HG03097 (cell line): ENCODE data around the gene LAMTOR4.
"Not testable (repeated sequence)": the region's sequence is repeated elsewhere in the genome, so short reads cannot be mapped to it uniquely, and the experiment has no call there.

ENCODE experiments used
- ATAC-seq: cut with Tn5 transposase; IDR thresholded peaks from one replicate; pipeline ENCODE4 v1.9.1; 2021; ENCODE audit not compliant: unreplicated experiment, low FRiP score

Gene LAMTOR4

DNA sequence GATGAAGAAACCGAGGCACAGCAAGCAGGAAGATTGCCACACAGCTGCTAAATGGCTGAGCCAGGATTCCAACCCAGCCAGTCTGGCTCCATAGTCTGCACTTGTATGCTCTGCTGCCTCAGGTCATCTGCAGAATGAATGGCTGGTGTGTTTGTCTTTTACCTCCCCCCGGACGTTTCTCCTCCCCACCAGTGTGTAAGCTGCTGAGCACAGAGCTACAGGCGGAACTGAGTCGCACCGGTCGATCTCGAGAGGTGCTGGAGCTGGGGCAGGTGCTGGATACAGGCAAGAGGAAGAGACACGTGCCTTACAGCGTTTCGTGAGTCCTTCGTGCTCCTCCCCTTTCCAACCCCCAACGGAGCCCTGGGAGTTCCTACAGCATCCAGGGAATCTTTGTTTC, 26.7 kb upstream of the LAMTOR4 start:
- no peak for ATAC-seq

DNA sequence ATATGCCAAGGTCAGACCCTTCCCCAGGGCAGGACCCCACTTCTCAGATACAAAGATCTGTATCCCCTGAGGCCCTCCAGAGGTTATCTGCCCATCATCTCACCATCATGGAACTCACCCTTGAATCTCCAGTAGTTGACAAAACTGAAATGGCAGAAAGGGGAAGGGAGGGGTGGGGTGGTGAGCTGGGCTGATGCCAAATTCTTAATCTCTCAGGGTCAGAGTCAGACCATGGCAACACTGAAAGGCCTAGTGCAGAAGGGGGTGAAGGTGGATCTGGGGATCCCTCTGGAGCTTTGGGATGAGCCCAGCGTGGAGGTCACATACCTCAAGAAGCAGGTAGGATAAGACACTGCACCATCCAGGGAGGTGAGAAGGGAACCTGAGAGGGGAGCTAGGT, 26.1 kb upstream of the LAMTOR4 start:
- ATAC-seq = no peak

DNA sequence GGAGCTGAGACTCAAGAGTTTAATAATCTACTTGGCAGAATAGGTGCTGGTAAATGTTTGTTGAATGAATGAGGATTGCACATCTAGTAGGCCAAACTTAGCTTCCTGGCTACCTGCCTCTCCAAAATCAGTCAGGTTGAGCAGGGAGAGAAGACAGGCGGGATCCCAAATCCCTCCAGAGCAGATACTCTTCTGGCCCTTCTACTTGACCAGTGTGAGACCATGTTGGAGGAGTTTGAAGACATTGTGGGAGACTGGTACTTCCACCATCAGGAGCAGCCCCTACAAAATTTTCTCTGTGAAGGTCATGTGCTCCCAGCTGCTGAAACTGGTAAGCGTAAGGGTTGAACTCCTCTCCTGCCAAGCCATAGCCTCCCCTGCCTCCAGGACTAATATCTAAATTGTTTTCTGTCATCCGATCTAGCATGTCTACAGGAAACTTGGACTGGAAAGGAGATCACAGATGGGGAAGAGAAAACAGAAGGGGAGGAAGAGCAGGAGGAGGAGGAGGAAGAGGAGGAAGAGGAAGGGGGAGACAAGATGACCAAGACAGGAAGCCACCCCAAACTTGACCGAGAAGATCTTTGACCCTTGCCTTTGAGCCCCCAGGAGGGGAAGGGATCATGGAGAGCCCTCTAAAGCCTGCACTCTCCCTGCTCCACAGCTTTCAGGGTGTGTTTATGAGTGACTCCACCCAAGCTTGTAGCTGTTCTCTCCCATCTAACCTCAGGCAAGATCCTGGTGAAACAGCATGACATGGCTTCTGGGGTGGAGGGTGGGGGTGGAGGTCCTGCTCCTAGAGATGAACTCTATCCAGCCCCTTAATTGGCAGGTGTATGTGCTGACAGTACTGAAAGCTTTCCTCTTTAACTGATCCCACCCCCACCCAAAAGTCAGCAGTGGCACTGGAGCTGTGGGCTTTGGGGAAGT, 24.2 kb upstream of the LAMTOR4 start:
- no peak for ATAC-seq

DNA sequence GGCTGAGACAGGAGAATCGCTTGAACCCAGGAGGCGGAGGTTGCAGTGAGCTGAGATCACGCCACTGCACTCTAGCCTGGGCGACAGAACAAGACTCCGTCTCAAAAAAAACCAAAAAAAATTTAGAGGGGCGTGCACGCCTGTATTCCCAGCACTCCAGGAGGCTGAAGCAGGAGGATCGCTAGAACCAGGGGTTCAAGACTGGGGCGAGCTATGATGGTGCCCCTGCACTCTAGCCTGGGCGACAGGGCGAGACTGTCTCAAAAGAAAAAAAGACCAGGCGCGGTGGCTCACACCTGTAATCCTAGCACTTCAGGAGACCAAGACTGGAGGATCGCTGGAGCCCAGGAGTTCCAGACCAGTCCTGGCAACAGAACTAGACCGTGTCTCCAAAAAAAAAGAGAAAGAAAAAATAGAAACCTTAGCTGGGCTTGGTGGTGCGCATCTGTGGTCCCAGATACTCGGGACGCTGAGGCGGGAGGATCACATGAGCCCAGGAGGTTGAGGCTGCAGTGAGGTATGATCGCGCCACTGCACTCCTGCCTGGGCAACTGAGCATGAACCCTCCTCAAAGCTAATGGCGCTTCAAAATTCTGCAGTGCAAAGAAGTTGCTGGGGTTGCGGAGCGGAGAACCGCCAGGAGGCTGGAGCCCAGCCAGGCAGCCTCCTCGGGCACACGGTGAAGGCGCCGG, 22.3 kb upstream of the LAMTOR4 start:
- peak; percentile 40 for ATAC-seq

DNA sequence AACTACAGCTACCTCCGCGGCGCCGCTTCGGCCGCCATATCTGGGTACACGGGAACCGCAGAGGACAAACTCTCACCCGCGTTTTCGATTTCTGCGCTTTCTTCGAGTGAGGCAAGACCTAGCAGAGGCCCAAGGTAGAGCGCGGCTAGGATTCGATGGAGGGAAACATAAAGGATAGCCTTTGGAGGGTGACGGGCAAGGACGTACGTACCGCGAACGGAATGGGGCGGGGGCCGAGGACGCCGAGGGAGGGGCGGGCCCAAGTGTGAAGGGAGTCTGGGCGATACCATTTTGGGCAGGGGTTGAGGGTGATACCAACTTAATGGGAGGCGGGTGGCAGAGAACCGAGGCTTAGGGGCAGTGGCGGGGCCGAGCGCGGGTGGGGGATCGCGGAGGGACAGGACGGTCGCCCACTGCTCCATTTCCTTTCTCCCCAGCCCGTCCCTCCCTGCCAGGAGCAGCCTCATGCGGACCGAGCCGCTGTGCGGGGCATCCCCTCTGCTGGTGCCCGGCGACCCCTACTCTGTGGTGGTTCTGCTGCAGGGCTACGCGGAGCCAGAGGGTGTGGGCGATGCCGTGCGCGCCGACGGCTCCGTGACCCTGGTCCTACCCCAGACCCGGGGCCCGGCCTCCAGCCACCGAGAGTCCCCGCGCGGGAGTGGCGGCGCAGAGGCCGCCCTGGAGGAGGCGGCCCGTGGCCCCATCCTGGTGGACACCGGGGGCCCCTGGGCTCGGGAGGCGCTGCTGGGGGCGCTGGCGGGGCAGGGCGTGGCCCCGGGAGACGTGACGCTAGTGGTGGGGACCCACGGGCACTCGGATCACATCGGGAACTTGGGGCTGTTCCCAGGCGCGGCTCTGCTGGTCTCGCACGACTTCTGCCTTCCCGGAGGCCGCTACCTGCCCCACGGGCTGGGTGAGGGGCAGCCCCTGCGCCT, 21.5 kb upstream of the LAMTOR4 start, which contains the start of gene MBLAC1:
Gene MBLAC1, plus strand, starts transcription at position 37 of the 935 bp plus-strand sequence. Its CDS starts 429 bp downstream, at position 466.
- ATAC-seq = peak; percentile 42

DNA sequence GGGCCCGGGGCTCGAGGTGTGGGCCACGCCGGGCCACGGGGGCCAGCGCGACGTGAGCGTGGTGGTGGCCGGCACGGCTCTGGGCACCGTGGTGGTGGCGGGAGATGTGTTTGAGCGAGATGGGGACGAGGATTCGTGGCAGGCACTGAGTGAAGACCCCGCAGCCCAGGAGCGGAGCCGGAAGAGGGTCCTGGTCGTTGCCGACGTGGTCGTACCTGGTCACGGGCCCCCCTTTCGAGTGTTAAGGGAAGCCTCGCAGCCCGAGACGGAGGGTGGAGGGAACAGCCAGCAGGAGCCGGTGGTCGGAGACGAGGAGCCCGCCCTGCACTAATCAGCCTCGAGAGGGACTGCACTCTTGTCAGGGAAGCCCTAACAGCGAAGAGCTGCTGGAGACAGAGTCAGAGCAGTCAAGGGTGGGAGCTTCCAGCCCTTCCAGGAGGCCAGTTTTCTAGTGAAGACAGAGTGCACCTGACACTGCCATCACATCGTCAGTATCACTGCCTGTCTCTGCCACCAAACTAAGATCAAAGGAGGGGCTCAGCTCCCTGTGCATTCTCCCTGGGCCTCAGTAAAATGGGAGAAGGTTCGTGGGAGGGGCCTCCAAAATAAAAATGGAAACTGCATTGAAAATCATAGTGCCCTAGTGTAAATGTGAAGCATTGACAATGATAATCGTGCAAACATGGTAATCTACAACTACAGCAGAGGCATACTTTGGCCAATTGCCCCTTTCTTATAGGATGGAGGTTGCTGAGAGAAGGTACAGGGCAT, 20.7 kb upstream of the LAMTOR4 start:
- no peak for ATAC-seq

DNA sequence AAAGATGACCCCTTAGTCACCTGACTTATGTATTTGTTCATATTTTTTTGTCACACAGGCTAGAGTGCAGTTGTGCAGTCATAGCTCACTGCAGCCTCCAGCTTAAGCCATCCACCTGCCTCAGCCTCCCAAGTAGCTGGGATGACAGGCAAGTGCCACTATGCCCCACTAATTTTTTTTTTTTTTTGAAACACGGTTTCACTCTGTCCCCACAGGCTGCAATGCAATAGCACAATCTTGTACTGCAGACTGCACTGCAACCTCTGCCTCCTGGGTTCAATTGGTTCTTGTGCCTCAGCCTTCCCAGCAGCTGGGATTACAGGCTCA, 20.1 kb upstream of the LAMTOR4 start:
- ATAC-seq = no peak

DNA sequence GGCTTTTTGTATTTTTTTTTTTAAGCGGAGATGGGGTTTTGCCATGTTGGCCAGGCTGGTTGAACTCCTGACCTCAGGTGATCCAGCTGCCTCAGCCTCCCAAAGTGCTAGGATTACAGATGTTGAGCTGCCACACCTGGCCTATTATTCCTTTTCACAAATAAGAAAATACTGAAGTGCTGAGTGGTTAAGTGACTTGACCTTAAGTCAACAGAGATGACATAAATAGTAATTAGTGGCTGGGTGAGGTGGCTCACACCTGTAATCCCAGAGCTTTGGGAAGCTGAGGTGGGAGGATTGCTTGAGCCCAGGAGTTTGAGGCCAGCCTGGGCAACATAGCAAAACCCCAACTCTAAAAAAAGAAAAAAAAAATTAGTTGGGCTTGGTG, 18.5 kb upstream of the LAMTOR4 start:
- ATAC-seq = not testable (repeated sequence)

DNA sequence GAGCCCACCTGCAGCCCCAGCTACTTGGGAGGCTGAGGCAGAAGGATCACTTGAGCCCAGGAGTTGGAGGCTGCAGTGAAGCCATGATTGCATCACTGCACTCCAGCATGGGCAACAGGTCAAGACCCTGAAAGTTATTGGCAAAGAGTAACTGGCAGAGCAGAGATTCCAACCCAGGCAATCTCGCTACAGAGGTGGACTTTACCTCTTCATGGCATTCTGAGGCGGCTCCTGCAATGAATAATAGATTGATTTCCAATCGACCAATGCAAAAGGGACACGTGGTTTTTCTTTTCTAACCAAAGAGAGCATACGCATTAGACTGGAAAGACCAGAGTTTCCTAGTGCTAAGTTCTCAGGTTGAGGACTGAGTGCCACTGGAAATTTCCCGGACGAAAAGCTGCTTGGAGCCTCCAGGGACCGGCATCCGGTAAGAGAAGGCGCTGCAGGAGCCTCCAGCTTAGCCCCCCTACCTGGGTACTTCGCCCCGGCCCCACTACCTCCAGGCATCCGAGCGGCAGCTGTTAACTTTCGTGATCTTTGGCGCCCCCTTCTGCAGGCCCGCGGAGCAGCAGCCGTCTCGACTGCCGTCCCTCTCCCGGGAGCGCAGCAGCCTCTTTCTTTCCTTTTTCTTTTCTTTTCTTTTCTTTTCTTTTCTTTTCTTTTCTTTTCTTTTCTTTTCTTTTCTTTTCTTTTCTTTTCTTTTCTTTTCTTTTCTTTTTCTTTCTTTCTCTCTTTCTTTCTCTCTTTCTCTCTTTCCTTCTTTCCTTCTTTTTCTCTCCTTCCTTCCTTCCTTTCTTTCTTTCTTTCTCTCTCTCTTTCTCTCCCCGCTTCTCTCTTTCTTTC, 17.9 kb upstream of the LAMTOR4 start:
- ATAC-seq = no peak

DNA sequence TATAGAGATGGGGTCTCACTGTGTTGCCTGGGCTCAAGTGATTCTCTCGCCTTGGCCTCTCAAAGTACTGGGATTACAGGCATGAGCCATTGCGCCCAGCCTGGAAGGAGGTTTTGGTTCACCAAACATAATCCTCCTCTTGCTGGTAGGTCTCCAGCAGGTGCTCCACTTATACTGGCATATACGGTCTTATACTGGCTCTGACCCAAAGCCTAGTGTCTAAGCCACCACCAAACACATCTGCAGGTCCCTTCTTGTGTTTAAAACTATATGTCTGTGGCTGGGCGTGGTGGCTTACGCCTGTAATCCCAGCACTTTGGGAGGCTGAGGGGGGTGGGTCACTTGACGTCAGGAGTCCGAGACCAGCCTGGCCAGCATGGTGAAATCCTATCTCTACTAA, 16.6 kb upstream of the LAMTOR4 start:
- ATAC-seq = no peak

DNA sequence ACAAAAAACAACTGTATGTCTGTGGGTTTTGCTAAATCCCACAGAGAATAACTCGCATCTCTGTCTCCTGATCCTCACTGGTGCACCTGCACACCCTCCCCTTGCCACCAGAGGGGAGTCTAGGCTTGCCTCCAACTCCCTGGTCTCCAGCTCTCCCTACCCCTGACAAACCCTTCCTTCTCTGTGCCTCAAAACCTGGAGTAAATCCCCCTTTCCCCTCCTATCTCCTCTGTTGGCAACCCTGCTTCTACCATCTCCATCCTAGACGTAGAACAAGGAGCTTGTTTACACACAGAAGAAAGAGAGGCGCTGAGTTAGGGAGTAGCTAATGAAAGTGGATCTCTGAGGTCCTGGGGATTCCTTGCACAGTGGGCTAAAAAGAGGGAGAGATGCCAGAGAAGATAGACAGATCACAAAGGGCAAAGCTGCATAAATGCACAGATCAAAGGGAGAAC, 16.0 kb upstream of the LAMTOR4 start:
- peak; percentile 49 for ATAC-seq

DNA sequence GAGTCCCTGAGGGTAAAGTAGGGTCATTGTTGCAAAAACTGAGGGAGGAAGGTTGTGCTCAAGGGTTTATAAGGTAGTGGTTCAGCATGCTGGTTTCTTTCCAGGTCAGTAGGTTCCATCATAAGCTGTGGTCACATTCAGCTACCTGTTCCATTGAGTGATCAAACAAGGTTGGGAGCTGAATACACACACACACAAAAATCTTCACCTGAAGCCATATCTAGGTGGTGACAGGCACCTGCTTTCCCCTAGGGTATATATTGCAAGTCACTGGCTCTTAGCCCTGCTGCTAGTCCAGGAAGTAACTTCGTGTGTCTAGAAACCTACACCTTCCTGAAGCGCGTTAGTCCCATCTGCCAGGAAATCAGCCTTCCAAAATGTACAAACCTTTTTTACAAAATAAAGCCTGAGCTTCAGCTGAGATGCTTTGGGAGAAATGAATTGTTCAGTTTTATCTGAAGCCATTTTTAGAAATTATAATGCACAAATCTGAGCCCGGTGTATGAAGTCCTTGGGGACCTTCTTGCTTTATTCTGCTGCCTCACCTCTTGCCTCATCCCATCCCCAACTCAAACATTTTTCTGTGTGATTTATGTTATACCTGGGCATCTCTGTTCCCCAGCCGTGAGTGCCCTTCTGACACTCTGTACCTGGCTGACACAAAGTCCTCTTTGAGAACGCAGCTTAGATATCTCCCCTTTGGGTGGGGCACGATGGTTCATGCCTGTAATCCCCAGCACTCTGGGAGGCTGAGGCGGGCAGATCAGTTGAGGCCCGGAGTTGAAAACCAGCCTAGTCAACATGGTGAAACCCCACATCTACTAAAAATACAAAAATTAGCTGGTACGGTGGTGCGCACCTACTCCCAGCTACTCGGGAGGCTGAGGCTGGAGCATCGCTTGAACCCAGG, 10.6 kb upstream of the LAMTOR4 start:
- ATAC-seq = no peak

DNA sequence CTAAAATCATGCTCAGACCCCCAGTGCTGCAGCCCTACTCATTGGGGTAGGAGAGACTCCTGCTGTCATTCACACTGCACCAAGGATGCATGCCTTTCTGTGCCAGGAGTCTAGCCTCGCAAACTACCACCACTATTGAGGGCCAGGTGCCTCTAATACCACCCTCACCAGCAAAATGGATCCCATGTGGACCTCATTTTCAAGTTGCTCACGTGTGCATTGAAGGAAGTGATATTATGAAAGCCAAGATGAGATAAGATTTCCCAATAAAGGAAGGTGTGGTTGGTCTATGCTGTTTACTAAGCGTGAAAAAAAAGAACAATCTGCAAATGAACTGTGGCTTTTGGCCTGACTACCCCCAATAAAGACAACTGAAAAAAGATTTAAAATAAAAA, 7.2 kb upstream of the LAMTOR4 start:
- no peak for ATAC-seq

DNA sequence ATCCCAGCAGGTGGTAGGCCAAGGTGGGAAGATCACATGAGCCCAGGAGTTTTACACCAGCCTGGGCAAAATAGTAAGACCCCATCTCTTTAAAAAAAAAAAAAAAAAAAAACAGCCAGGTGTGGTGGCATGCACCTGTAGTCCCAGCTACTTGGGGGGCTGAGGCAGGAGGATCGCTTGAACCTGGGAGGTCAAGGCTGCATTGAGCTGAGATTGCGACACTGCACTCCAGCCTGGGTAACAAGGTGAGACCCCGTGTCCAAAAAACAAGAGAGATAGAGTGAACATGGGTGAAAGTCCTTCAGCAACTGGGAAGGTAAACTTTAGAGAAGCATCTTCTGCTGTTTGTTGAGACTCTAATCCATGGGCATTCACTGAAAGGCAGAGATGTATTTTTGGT, 6.3 kb upstream of the LAMTOR4 start:
- no peak for ATAC-seq

DNA sequence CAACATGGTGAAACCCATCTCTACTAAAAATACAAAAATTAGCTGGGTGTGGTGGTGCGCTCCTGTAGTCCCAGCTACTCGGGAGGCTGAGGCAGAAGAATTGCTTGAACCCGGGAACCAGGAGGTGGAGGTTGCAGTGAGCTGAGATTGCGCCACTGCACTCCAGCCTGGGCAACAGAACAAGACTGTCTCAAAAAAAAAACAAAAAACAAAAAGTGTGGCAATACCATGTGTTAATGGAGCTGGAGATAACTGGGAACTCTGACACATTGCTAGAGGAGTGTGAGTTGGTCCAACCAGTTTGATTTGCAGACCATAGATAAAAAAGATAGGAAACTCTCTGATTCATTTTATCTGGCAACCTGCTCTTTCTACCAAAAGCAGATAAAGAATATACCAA, 2.4 kb upstream of the LAMTOR4 start:
- ATAC-seq = not testable (repeated sequence)

DNA sequence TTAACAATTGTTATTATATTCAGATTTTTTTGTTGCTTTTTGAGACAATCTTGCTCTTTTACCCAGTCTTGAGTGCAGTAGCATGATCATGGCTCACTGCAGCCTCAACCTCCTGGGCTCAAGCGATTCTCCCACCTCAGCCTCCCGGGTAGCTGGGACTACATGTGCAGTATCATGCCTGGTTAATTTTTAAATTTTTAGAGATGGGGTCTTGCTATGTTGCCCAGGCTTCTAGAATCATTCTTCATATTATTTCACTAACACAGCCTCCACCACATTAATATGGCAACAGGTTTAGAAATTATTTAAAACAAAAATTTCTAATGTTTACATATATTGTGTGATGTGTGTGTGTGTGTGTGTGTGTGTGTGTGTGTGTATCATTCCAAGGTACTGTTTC, 1.4 kb upstream of the LAMTOR4 start:
- no peak for ATAC-seq

DNA sequence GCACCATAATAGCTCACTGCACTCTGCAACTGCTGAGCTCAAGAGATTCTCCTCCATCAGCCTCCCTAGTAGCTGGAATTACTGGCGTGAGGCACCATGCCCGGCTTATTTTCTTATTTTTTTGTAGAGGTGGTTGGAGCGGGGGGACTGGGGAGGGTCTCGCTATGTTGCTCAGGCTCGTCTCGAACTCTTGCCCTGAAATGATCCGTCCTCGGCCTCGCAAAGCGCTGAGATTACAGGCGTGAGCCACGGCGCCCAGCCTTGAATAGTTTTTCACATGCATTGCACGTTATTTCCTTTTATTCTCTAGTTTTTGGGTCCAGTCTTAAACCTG, 526 bp upstream of the LAMTOR4 start:
- ATAC-seq = no peak

DNA sequence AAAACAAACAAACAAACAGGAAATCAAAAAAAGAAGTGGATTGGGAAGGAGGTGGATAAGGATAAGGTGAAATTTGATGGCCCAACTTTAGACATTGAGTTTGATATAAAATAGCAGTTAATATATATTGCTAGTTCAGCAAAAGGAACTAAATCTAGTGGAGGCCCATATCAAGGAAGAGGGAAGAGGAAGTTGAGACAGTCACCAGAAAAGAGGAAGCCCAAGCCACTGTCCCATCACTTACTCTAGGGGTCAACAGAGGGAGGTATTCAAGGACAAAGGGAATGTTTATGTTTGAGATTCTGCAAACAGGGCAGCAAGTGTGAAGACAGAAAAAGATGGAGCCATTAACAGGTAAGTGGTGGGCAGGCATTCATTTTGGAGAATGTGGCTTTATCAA, 3.7 kb downstream of the LAMTOR4 start:
- no peak for ATAC-seq
